ENCODE results near the gene PHF21B. TPM values are rescaled to one million over a fixed set of nuclear protein-coding genes. Genes with fewer than 3 reads are reported as not detected.

The PHF21B gene
- total RNA-seq, 4 donors from 2014 or later = under 0.01 to 11.9 (median 2.9) TPM

DNA sequence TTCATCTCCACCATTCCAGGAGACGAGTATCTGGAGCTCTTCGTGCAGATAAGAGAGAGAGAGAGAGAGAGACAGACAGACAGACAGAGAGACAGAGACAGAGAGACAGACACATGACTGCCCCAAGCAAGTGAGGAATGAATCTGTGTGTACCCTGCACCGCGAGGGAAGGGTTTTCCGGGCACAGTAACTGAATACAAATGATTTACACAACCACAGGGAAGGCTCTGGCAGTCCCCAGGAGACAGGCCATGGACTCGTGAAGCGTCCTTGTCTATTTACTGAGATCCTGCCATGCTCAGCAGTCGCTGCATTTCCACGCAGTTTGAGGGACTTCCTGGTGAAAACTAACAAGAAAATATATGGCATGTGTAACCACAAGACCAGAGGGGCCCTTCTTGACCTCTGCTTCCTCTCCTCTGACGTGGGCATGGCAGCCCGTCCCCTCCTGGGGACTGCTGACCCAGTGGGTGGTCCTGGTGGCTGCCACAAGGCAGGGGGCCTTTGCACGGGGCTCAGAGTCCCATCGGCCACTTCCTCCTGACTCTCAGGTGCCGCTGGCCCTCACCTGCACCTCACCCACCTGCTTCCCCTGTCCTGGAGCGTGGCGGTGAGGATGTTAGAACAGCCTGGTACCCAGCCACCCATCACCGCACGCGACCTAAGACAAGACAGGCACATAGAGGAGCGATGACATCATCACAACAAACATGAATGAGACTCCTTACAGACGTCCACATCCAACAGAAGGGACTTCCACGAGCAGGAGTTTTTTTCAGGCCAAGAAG is 75.9 kb downstream of the PHF21B start:
- DNase-seq = no peak
- Histone ChIP-seq H3K9me3 (no peaks in the 10 kb centered on the region), H3K27ac (no peak overlapping the region), H3K36me3 (no peaks in the 10 kb centered on the region), H3K27me3 (no peaks in the 10 kb centered on the region), H3K4me1 (peaks cover 0 to 7% of the 10 kb centered on the region in 2 donors), H3K4me3 (no peak overlapping the region)
- TF ChIP-seq, protein P1, sequence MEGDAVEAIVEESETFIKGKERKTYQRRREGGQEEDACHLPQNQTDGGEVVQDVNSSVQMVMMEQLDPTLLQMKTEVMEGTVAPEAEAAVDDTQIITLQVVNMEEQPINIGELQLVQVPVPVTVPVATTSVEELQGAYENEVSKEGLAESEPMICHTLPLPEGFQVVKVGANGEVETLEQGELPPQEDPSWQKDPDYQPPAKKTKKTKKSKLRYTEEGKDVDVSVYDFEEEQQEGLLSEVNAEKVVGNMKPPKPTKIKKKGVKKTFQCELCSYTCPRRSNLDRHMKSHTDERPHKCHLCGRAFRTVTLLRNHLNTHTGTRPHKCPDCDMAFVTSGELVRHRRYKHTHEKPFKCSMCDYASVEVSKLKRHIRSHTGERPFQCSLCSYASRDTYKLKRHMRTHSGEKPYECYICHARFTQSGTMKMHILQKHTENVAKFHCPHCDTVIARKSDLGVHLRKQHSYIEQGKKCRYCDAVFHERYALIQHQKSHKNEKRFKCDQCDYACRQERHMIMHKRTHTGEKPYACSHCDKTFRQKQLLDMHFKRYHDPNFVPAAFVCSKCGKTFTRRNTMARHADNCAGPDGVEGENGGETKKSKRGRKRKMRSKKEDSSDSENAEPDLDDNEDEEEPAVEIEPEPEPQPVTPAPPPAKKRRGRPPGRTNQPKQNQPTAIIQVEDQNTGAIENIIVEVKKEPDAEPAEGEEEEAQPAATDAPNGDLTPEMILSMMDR (IDR thresholded peaks at IDR 0.05) = no peak
- intact Hi-C loops (cut with DNase I; ENCODE audit: low total_unique reads) = no loop called here

DNA sequence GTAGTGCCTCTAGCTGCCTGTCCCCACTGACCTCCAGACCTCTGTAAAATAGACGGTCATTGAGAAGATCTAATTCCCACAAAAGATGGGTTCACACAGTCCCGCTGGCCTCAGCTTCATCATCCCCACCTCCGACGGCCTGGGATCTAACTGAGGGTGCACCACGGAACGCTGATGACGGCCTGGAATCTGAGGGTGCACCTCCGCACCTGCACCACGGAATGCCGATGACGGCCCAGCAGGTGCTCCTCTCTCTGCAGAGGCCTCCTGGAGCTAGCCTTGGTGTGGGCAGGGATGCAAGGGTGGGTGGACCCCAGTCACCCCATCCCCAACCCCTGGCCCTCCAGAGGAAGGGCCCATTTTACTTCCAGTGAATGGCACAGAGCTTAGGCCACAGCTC is 77.3 kb downstream of the PHF21B start:
- H3K36me3 ChIP-seq = no peaks in the 10 kb centered on the region
- peaks cover 0 to 7% of the 10 kb centered on the region in 2 donors for H3K4me1 ChIP-seq
- DNase-seq = no peak
- intact Hi-C loops (cut with DNase I; ENCODE audit: low total_unique reads) = no loop called here
- no peak overlapping the region for H3K4me3 ChIP-seq
- H3K27ac ChIP-seq = no peak overlapping the region
- H3K27me3 ChIP-seq = no peaks in the 10 kb centered on the region
- TF ChIP-seq, protein P1 (IDR thresholded peaks at IDR 0.05) = no peak
- no peak for TF ChIP-seq POLR2A (IDR thresholded peaks at IDR 0.05)
- no peaks in the 10 kb centered on the region for H3K9me3 ChIP-seq

GRCh38 chr22:44931766-44932165 is 78.0 kb downstream of the PHF21B start:
- H3K4me3 ChIP-seq = no peak overlapping the region
- no peaks in the 10 kb centered on the region for H3K27me3 ChIP-seq
- intact Hi-C loops (cut with DNase I; ENCODE audit: low total_unique reads) = no loop called here
- H3K4me1 ChIP-seq = peaks cover 0 to 7% of the 10 kb centered on the region in 2 donors
- no peaks in the 10 kb centered on the region for H3K36me3 ChIP-seq
- TF ChIP-seq, protein P1 (IDR thresholded peaks at IDR 0.05) = no peak
- TF ChIP-seq POLR2A (IDR thresholded peaks at IDR 0.05) = no peak
- no peak for DNase-seq
- H3K27ac ChIP-seq = no peak overlapping the region
- H3K9me3 ChIP-seq = no peaks in the 10 kb centered on the region

GRCh38 chr22:44931077-44931540 is 78.7 kb downstream of the PHF21B start:
- Histone ChIP-seq H3K27me3 (no peaks in the 10 kb centered on the region), H3K4me3 (no peak overlapping the region), H3K9me3 (no peaks in the 10 kb centered on the region), H3K27ac (peak overlapping the region in 1 of 2 donors; percentile 37), H3K36me3 (no peaks in the 10 kb centered on the region), H3K4me1 (peaks cover 0 to 7% of the 10 kb centered on the region in 2 donors)
- intact Hi-C loops (cut with DNase I; ENCODE audit: low total_unique reads) = no loop called here
- TF ChIP-seq, protein P1 (IDR thresholded peaks at IDR 0.05) = no peak
- no peak for TF ChIP-seq POLR2A (IDR thresholded peaks at IDR 0.05)
- peak; percentile 57 to 60 for DNase-seq

GRCh38 chr22:44930711-44931035 is 79.1 kb downstream of the PHF21B start:
- no peak for TF ChIP-seq POLR2A (IDR thresholded peaks at IDR 0.05)
- TF ChIP-seq, protein P1 (IDR thresholded peaks at IDR 0.05) = no peak
- Histone ChIP-seq H3K27me3 (no peaks in the 10 kb centered on the region), H3K9me3 (no peaks in the 10 kb centered on the region), H3K36me3 (no peaks in the 10 kb centered on the region), H3K4me1 (peaks cover 0 to 7% of the 10 kb centered on the region in 2 donors), H3K4me3 (no peak overlapping the region), H3K27ac (peak overlapping the region in 1 of 2 donors; percentile 37)
- no peak for DNase-seq
- intact Hi-C loops (cut with DNase I; ENCODE audit: low total_unique reads) = no loop called here

Data from uterus (tissue), 4 donors.